K562 (cell line): ENCODE results near the gene SRGAP3. TPM values are rescaled to one million over a fixed set of nuclear protein-coding genes. Genes with fewer than 3 reads are reported as not detected.

Source experiments
- ESRRA ChIP-seq: fragments of 450-650 bp; IDR thresholded peaks from 2 replicates; pipeline ENCODE4 v1.6.1; 2014; ENCODE audit warnings: low read depth, mild to moderate bottlenecking, moderate library complexity, borderline replicate concordance
- FOXA3 ChIP-seq, 2 experiments: fragments of 450-650 bp in 1 of 2; sonication (generic) in 1 of 2; formaldehyde crosslinking; IDR thresholded peaks in 1 of 2; conservative IDR thresholded peaks in 1 of 2; 2 replicates each; pipeline versions ENCODE4 v1.4.0 to v1.8.0; 2020 to 2022; ENCODE audit warnings: mild to moderate bottlenecking in 2 of 2, missing genetic modification reagents in 1 of 2
- FOXK2 ChIP-seq, 2 experiments: fragments of 450-650 bp; IDR thresholded peaks in 1 of 2; conservative IDR thresholded peaks in 1 of 2; 2 replicates each; pipeline ENCODE4 v1.6.1; 2016; ENCODE audit warnings: low read depth in 2 of 2, mild to moderate bottlenecking in 1 of 2
- MLLT1 ChIP-seq, 2 experiments: fragments of 450-650 bp; IDR thresholded peaks; 2 replicates each; pipeline ENCODE4 v1.6.1; 2016
- NR0B1 ChIP-seq: fragments of 450-650 bp; IDR thresholded peaks from one replicate; pipeline ENCODE4 v1.6.1; 2018; ENCODE audit warnings: mild to moderate bottlenecking, moderate library complexity; ENCODE audit not compliant: partially characterized antibody
- PATZ1 ChIP-seq: fragments of 250-450 bp; sonication (Bioruptor Pico); IDR thresholded peaks from 2 replicates; pipeline ENCODE4 v1.5.0; 2020; ENCODE audit warnings: mild to moderate bottlenecking, borderline replicate concordance
- PTRF ChIP-seq: fragments of 450-650 bp; IDR thresholded peaks from 2 replicates; pipeline ENCODE4 v1.6.1; 2016; ENCODE audit warnings: mild to moderate bottlenecking, missing genetic modification characterization, missing compliant biosample characterization
- SP1 ChIP-seq: sonication (generic); formaldehyde crosslinking; IDR thresholded peaks from 2 replicates; pipeline ENCODE4 v1.8.1; 2022; ENCODE audit warnings: mild to moderate bottlenecking, missing genetic modification reagents
- SRSF9 ChIP-seq: fragments of 200-400 bp; formaldehyde crosslinking; IDR thresholded peaks from 2 replicates; pipeline ENCODE4 v1.6.1; 2017; ENCODE audit warnings: low read depth, low read length, borderline replicate concordance
- TARDBP ChIP-seq: fragments of 450-650 bp; IDR thresholded peaks from 2 replicates; pipeline ENCODE4 v1.6.1; 2016
- USF2 ChIP-seq: sonication (generic); formaldehyde crosslinking; IDR thresholded peaks from 2 replicates; pipeline ENCODE4 v1.5.0; 2020; ENCODE audit warnings: missing genetic modification reagents
- ZBTB11 ChIP-seq, 3 experiments: fragments of 200-800 bp in 1 of 3; fragments of 250-450 bp in 1 of 3; fragments of 450-650 bp in 1 of 3; sonication (Bioruptor Pico) in 1 of 3; sonication (Bioruptor generic) in 1 of 3; formaldehyde crosslinking in 1 of 3; IDR thresholded peaks; 2 replicates each; pipeline versions ENCODE4 v1.6.1 to v1.8.0; 2016 to 2022; ENCODE audit warnings: mild to moderate bottlenecking in 2 of 3, missing genetic modification characterization in 2 of 3, missing compliant biosample characterization in 1 of 3, moderate library complexity in 1 of 3
- ZNF212 ChIP-seq: fragments of 450-650 bp; formaldehyde crosslinking; IDR thresholded peaks from 2 replicates; pipeline ENCODE4 v1.4.0; 2020; ENCODE audit warnings: mild to moderate bottlenecking
- polyA plus RNA-seq, 8 experiments: library from polyadenylated mRNA; depleted of rRNA in 4 of 8; stranded (reverse) in 5 of 8; unstranded in 3 of 8; fragments of >200 nt; fragmentation: Nextera tagmentation in 2 of 8; fragmentation: Illumina TruSeq in 1 of 8; extraction: Ambion mirVana in 2 of 8; extraction: Trizol in 1 of 8; gene quantifications; 2 replicates each; pipeline versions ENCODE4 v1.2.1 to v1.2.3, GENCODE V29; 2011 to 2014; ENCODE audit warnings: inconsistent platforms in 1 of 8, missing spikeins in 1 of 8
- total RNA-seq, 7 experiments: library from RNA; depleted of rRNA in 6 of 7; stranded (reverse); fragments of >200 nt in 6 of 7; fragmentation: Illumina TruSeq in 2 of 7; extraction: Trizol in 2 of 7; gene quantifications; 2 replicates each; pipeline versions ENCODE4 v1.2.1 to v1.2.3, GENCODE V29; 2011 to 2021; ENCODE audit warnings: low replicate concordance in 1 of 7

Gene SRGAP3
- total and polyA plus RNA-seq, 9 of the 15 experiments (the other 6 are each of a cell fraction or from before 2014, with no cell fraction given) = 0.11 to 0.85 (median 0.35) TPM; not detected in 2

DNA sequence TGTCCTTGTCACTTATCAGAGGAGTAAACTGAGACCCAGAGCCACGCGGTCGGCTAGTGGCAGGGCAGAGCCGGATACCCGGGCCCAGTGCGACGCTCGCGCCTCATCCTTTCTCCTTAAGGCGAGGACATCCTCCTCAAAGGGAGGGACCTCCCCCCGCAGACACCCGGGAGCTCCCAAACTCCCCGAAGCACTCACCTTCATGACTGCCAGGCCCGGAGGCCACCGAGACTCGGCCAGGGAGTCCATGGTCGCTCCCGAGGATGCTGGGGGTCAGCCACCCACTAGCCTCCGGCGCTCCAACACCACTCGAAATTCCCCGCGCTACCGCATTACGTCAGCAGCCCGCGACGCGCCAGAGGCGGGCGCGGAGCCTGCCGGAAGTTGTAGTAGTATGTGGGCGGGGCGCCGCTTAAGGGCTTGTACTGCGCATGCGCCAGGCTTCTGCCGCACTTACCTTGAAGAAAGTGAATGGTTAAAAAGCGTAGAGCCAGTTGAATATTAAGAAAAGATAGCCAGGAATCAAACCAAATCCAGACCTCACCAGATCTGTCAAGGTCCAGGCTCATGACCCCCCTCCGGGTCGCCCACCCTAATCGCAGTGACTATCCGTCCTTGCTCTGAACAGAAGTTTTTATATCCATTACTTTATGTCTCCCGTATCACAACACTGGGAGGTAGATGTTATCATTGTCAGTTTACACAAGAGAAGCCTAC lies 286.2 kb downstream of the SRGAP3 start, which contains the start of gene RAD18 (continued):
- TF ChIP-seq SP1 (CRISPR knock-in tag) (peak; percentile 87), ZNF212 (no peak), FOXK2 (conservative IDR thresholded peaks at IDR 0.05 in 1 of 2, IDR thresholded peaks at IDR 0.05 in 1 of 2; ENCODE audit: low read depth in 2 of 2) (peak; percentile 61 to 70; a peak in 2 of 4 replicates), ZBTB11 (CRISPR knock-in tag; IDR thresholded peaks at IDR 0.05) (no peak), ESRRA (peak; percentile 83), USF2 (CRISPR knock-in tag) (no peak), SRSF9 (no peak), TARDBP (no peak), PTRF (tag) (no peak), NR0B1 (no peak), FOXA3 (CRISPR knock-in tag; conservative IDR thresholded peaks at IDR 0.05 in 1 of 2, IDR thresholded peaks at IDR 0.05 in 1 of 2) (0 out of 4 replicates have a peak, but pooled peaks of 1 of the 2 experiments have one; percentile 34), PATZ1 (CRISPR knock-in tag) (no peak), MLLT1 (IDR thresholded peaks at IDR 0.05) (0 out of 4 replicates have a peak, but pooled peaks of 1 of the 2 experiments have one; percentile 41)
